ENCODE measurements around the gene SDHB.
"Not testable (repeated sequence)": the region's sequence is repeated elsewhere in the genome, so short reads cannot be mapped to it uniquely, and the experiment has no call there.

The SDHB gene

DNA sequence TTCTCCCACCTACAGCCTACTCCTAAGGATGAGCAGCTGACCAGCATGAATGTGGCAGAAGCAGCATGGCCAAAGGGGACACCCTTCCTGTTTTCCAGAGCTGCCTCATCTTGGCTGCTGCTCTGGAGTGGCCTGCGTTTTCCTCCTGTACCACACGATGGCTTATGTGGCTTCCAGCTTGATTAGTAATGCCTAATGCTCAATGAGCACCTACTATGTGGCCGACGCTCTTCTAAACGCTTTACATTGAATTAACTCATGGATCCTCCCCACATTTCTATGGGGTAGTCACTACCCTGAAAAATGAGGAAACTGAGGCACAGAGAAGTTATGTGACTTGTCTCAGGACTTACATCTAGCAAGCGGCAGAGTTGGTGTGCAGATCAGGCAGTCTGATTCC lies 18.0 kb upstream of the SDHB start:
- no peak for FAIRE-seq

DNA sequence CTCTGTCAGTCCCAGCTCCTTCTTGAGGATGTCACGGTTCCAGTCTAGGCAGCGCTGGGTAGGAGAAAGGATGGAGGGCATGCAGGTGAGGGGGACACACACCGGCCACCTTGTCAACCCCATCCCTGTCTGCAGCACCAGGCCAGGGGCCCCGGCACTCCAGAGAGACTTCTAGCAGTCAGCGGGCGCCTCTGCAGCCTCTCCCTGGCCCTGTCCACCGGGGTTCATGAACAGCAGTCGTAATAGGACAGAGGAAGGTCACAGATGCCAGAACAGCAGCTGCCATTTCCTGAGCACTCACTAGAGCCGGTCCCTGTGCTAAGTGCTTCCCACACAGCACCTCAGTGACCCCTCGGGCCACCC lies 16.3 kb upstream of the SDHB start:
- no peak for FAIRE-seq

DNA sequence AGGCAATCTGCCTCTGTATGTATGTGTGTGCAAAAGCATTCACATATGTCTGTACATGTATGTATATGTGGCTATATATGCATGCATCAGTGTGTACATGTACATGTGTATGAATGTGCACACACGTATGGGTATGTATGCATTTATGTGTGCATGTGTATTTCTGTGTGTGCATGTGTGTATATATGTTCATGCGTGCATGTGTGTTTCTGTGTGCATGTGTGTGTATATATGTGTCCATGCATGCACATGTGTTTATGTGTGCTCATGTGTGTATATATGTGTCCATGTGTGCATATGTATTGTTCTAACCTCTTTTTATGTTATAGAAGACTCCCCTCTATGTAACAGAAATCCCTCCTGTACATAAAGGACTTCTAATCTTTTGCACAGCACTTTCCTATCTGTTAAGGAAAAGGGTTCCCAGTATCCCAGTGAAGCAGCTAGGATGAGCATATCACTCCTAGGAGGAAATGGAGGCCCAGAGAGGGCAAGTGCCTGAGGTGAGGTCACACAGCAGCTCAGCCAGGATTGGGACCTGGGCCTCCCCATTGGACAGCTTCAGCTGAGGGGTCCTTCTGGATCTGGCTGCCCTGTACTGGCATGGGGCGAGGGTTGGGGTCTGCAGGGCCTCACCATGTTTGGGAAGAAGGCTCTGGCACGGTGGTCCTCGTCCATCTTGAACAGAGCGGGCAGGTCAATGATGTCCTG lies 15.8 kb upstream of the SDHB start:
- no peak for FAIRE-seq

DNA sequence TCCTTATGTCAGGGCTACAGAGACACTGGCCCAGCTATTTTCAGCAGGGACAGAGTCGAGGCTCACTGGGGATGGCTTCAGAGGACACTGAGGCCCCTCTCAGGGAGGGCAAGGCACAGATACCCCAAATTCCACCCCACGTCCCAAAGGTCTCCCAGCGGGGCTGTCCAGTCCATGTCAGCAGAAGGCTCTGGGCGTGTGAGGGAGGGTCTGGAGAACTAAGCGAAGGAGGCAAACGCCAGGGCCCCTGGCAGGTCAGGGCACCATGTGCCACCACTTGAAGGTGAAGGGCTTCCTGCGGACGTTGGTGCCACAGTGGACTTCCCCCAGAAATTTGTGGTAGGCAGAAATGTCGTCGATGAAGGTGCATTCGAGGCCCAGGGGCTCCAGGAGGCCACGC lies 15.0 kb upstream of the SDHB start:
- no peak for FAIRE-seq

DNA sequence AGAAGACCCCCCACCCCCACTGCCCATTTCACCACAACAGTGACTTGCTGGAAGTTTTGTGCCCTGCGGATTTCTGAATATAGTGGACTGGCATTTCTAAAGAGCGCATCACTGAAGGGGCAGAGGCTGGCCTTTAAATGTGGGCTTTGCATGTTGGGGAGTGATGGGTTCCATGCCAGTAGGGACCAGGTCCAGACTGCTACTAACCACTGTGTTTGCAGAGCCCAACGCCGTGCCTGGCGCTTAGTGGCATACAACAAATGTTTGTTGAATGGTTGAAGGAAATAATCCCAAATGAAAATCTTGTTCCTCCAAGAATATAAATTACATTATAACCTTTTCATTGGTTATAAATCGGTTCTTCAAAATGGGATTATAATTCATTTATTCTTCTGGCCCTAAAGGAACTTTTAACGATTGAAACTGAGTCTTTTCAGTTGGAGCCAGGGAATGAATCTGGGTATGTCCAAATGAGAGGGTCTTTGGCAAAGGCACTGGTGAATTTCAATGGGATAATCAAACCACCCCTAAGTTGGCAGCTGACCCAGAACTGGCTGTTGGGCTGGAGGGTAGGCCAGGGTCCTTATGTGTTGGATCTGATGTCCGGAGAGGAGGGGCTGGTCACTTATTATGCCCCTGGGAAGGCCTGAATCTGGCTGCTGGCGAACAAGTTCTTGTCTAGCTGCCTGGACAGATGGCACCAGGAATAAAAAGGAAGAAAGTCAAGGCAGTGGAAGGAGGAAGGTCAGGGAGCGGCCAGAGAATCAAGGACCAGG lies 13.8 kb upstream of the SDHB start:
- no peak for FAIRE-seq

DNA sequence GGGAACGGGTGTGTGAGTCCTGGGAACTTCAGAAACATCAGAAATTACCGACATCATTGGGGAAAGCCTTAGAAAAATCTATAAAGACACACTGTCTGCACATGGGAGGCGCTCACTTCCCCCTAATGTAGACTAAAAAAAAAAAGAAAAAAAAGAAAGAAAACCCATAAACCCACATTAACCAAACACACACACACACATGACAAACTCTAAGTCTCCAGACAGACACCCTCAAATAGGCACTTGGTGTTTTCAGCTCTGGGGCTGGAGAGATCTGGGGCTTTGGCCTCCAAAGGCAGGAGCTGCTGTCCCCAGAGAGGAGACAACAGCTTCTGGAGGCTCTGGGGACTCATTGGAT lies 13.2 kb upstream of the SDHB start:
- FAIRE-seq: no peak

DNA sequence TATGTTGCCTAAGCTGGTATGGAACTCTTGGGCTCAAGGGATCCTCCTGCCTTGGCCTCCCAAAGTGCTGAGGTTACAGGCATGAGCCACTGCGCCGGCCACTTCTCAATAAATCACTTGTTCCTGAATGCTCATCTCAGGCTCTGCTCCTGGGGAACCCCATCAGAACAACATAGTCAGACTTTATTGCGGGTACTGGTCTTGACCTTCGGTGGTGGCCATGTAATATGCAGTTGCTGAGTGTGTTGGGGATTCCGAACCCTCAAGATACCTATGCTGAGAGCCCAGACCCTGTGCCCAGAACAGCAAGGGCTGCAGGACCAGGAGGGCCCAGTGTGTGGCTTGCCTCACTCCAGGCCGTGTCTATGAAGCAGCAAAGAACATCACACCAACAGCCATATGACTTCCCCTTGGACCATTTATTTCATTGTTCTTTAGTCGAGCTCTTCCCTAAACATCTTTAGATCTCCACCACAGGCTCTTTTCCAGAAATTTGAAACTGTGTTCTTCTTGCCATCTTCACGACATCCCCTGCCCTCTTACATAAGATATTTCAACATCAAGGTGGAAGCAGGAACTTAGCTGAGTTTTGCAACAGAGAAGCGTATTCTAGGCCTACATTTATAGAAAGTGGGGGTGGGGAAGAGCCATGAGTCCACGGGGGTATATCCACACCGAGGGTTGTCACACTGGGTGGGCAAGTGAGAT lies 12.7 kb upstream of the SDHB start:
- FAIRE-seq: no peak

DNA sequence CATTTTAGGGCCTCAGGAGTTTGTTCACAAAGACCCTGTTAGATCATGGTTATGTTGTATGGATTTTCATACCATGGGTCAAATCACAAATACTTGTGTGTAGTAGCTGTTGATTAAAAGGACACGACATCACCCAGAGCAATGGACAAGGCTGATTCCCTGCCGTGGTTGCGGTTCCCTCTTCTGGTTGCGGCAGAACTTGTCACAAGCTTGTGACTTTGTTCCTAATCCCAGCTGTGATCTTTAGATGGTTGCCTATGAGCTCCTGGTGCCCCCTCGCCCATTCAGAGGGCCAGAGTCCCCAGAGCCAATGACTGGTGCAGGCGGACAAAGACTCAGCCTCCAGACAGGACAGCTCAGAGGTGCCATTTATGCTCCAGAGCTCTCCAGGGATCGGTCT lies 11.8 kb upstream of the SDHB start:
- FAIRE-seq: no peak

DNA sequence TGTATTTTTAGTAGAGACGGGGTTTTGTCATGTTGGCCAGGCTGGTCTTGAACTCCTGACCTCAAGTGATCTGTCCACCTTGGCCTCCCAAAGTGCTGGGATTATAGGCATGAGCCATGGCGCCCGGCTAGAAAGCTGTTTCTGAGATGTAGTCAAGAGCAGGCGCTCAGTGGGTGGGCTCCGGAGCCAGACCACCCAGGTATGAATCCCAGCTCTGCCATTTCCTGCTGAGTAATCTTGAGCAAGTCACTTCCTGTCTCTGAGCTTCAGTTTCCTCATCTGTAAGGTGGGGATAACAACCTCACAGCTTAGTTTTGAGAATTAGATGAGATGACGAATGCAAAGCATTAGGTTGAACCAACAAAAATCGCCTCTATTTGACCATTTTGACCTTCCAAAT lies 8.9 kb upstream of the SDHB start:
- not testable (repeated sequence) for FAIRE-seq

GRCh38 chr1:17061892-17062291 lies 8.1 kb upstream of the SDHB start:
- FAIRE-seq: no peak

GRCh38 chr1:17061486-17061885 lies 7.7 kb upstream of the SDHB start:
- no peak for FAIRE-seq

DNA sequence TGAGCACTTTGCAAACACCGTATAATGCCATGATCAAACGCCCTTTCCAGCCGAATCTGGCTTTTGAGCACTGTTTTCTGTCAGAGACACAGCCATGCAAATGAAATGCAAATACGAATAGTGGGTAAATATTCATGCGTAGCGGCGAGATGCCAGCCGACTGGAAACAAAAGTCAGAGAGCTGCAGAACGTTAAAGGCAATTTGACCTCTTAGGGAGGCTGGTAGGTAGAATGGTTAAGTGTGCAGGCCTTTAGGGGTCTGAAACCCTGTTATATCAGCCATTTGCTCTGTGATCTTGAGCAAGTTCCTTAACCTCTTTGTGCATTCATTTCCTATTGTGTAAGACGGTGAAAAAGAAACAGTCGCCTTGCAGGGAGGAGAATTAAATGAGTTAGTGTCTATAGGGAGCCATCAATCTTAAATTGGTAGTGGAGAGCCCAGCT lies 6.5 kb upstream of the SDHB start:
- no peak for FAIRE-seq

DNA sequence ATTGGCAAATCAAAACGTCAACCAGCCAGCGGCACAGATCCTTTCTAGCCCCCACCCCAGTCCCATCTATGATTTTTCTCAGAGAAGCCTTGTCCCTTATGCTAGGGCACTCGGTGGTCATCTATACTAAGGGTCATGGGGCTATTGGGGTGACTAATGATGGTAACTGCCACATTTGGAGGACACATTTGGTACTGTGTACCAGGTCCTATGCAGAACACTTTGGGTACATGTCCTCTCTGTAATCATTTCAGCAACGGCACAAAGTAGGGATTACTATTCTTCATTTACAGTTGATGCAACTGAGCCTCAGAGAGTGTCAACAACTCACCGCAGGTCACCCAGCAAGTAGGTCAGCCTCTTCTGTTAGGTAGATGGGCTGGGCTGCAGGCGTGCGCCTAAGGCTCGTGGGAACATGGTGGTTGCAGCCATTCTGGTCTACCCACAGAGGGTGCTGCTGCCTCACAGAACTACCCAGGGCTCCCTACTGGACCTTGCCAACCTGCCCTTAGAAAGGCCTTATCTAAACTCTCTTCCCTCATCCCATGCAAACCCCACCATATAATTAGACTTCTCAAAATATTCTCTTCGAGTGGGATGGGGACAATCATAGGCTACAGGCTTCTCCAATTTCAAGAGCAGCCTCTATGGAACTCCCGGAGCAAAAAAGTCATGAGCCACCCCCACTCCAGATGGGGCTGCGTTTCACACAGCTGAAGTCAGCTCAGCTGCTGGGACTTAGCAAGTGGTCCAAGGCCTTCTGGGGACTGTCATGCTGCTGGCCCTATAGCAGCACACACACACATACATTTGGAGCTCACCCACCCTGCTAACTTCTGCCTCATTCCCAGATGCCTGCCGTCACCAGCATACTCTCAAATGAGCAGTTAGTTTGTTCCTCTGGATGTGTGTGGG lies 5.8 kb upstream of the SDHB start:
- no peak for FAIRE-seq

- FAIRE-seq: no peak
Measured at GRCh38 chr1:17056551-17056950, 2.7 kb upstream of the SDHB start.

DNA sequence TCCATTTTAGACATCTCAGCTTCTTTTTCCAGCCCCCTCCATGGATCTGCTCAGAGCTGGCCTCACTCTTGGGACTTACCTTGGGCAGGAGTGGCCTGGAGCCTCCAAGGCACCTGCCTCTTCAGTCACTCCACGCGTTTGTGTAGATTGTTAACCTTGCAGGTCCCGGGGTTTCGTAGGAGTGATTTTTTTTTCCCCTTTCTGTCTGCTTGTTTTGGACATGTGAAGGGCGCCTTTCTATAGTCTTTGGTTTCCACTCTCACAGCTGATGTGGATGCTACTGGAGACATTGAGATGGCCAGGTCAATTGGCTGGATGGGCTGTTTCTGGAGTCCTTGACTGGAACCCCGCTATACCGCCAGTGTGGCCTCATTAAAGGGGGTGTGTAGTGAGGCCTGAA lies 2.0 kb upstream of the SDHB start:
- FAIRE-seq: no peak

DNA sequence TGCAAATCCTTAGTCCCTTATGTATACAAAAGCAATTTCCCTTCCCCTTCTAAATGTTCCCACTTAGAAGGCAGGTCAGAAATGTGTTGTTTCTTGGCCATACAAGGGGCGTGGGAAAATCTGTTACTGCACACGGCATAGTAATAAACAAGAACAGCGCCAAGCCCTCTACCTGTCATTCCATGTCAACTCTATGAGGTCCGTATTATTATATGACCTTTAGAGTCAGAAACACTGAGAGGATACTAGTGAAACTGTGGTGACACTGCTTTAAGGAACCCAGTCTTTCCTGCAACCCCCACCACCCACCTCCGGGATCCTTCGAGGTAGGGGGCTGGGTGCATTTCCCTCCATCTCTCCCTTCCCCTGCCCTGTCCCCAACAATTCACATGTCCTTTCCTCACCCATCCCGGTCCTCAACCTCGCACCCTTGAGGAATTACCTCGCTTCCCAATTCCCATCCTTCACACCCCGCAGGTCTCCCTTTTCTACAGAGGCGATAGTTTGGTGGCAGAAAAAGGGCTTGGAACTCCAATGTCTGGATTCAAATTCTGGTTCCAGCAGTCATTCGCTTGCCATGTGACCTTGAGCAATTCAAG lies 647 bp downstream of the SDHB start:
- no peak for FAIRE-seq

DNA sequence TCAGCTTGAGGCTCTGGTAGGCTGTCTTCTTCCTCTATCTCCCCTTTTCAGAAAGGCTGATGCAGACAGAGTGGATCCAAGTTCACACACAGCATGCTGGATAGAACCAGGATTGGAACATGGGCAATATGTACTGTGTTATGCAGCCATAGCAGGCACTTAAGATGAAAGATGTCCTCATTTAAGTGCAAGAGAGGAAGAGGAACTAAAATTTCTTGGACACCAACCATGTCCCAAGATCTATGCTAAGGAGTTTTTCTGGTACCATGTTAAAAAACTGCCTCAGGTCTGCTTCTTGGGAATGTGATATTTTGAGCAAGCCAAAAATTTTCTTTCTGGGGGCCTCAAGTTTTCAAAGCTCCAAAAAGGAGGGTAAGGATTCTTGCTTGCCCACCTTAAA lies 1.2 kb downstream of the SDHB start:
- no peak for FAIRE-seq

DNA sequence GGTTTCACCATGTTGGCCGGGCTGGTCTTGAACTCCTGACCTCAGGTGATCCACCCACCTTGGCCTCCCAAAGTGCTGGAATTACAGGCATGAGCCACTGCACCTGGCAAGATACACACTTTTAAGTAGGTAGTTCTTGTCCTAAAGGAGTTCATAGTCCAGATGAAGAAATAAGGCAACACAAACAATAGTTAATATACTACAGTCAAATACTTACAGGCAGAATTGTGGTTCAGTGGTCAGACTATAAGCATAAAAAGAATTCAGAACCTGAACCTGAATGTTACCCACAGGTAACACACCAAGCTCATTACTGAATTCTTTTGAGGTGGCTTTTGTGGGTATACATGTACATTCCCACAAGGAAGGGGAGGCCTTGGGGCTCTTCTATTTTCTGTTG lies 1.8 kb downstream of the SDHB start:
- no peak for FAIRE-seq

DNA sequence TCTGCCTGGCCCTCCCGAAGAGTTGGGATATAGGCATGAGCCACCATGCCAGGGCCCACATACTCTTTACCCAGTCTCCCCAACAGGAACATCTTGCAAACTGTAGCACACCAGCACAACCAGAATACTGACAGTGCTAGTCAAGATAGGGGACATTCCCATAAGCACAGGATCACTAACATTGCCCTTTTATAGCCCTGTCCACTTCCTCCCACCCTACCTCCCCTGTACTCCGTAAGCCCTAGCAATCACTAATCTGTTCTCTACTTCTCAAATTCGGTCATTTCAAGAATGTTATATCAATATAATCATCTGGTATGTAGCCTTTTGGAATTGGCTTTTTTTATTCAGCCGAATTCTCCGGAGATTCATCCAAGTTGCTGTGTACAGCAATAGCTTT lies 5.9 kb downstream of the SDHB start:
- FAIRE-seq: no peak

- FAIRE-seq: no peak
Measured at GRCh38 chr1:17046334-17046657, 7.5 kb downstream of the SDHB start.

DNA sequence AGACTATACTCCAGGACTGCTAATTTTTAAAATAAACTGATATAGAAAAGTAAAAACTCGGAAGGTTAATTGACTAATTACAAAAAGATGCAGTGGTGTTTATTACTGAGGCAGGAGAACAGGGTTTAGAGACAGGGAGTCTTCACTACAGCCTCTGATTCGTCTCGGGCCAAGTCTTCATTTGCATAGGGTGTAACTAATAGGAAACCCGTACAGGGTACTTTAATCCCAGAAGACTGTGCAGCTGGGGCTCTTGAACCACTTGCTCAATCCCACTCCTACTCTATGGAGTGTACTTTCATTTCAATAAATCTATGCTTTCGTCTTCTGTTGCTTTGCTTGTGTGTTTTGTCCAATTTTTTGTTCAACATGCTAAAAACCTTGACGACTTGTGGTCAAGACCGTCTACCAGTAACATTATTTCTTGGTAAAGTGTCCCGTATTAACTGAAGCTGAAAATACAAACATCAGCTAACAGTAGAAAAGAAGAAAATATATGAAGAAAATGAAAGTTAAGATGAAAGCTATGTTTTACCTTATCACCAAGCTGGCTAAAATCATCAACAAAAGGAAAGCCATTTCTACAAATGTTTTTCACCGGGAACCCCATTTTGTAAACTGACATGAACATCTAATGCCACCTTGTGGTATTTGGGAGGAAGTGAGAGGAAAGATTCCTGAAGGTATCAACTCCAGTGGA lies 8.0 kb downstream of the SDHB start:
- no peak for FAIRE-seq

DNA sequence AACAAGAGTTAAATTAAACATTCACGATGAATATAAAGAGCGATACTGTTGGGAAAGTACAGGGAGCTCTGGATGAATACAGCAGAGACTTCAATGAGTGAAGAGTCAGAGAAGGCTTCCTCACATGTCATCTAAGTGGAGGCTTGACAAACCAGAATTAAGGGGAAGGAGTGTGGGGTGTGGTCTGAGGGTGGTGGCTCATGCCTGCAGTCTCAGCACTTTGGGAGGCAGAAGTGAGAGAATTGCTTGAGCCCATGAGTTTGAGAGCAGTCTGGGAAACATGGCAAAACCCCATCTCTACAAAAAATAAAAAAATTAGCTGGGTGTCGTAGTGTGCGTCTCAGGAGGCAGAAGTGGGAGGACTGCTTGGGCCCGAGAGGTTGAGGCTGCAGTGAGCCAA lies 8.7 kb downstream of the SDHB start:
- no peak for FAIRE-seq

All from colon (tissue), 2 donors.